Spleen (tissue), 11 donors: Measurements from ENCODE around the gene NDUFB11. TPM values are rescaled to one million over a fixed set of nuclear protein-coding genes. Genes with fewer than 3 reads are reported as not detected.
A peak's percentile ranks its signal among the peaks of the same experiment; 100 is the strongest.
"Not testable (repeated sequence)": the region's sequence is repeated elsewhere in the genome, so short reads cannot be mapped to it uniquely, and the experiment has no call there.

Experiments
- DNase-seq: peaks from one replicate; pipeline ENCODE4 v3.0.0-alpha.2; 2020
- H3K27ac ChIP-seq, 8 donors: fragments of 200-600 bp; sonication (generic) in 7 of 8; 1 replicate in 4 of 8; 2 replicates in 4 of 8; pipeline versions ENCODE4 v1.5.0 to v1.8.0; 2016 to 2021; ENCODE audit warnings: inconsistent platforms in 4 of 8, mild to moderate bottlenecking in 4 of 8, moderate library complexity in 1 of 8
- H3K27me3 ChIP-seq, 7 donors: fragments of 200-600 bp; sonication (generic) in 6 of 7; replicated peaks in 1 of 7; 1 replicate in 4 of 7; 2 replicates in 3 of 7; pipeline versions ENCODE4 v1.5.0 to v1.8.0; 2016 to 2021; ENCODE audit warnings: inconsistent platforms in 3 of 7, mild to moderate bottlenecking in 1 of 7
- H3K36me3 ChIP-seq, 6 donors: fragments of 200-600 bp; sonication (generic) in 5 of 6; 1 replicate in 4 of 6; 2 replicates in 2 of 6; pipeline versions ENCODE4 v1.5.0 to v1.8.0; 2016 to 2021; ENCODE audit warnings: inconsistent platforms in 2 of 6
- H3K4me1 ChIP-seq, 6 donors: fragments of 200-600 bp; sonication (generic) in 5 of 6; 1 replicate in 3 of 6; 2 replicates in 3 of 6; pipeline versions ENCODE4 v1.5.0 to v1.8.0; 2016 to 2021; ENCODE audit warnings: inconsistent platforms in 3 of 6
- H3K4me3 ChIP-seq, 8 donors: fragments of 200-600 bp; sonication (generic) in 7 of 8; 1 replicate in 4 of 8; 2 replicates in 4 of 8; pipeline versions ENCODE4 v1.5.0 to v1.8.0; 2016 to 2021; ENCODE audit warnings: inconsistent platforms in 4 of 8, mild to moderate bottlenecking in 4 of 8, moderate library complexity in 2 of 8
- H3K9me3 ChIP-seq, 8 donors: fragments of 200-600 bp; sonication (generic) in 7 of 8; 1 replicate in 4 of 8; 2 replicates in 4 of 8; pipeline versions ENCODE4 v1.5.0 to v1.8.0; 2016 to 2021; ENCODE audit warnings: inconsistent platforms in 4 of 8
- POLR2A ChIP-seq, 3 donors: fragments of 450-650 bp; IDR thresholded peaks; one replicate each; pipeline ENCODE4 v1.5.1; 2017; ENCODE audit warnings: antibody characterized with exemption in 3 of 3, mild to moderate bottlenecking in 1 of 3
- POLR2AphosphoS5 ChIP-seq, 3 donors: sonication (generic); formaldehyde crosslinking; IDR thresholded peaks; one replicate each; pipeline ENCODE4 v1.5.1; 2017; ENCODE audit warnings: antibody characterized with exemption in 3 of 3
- WGBS, 5 donors: extraction: QIAGEN DNeasy Blood & Tissue Kit in 3 of 5; methylation state at CpG; one replicate each; pipeline versions ENCODE4 v1.1.5 to v1.1.7; 2013 to 2018; 5-methylcytosine and 5-hydroxymethylcytosine counted together
- intact Hi-C: fragments of 100-400 bp; cut with DNase I; formaldehyde crosslinking; loops from one replicate; pipeline ENCODE4 v1.15.0; 2023; ENCODE audit warnings: low total_unique reads
- polyA plus RNA-seq, 3 donors: library from polyadenylated mRNA; stranded (reverse); fragments of 200-250 nt; gene quantifications; one replicate each; pipeline ENCODE4 v1.2.1, GENCODE V29; 2013
- total RNA-seq, 7 donors: library from RNA; depleted of rRNA in 3 of 7; stranded (reverse); fragments of >200 nt in 3 of 7; fragmentation: NEBNext Ultra II Directional in 4 of 7; extraction: Animal tissue kit (Norgen Biotek cat#: 25700) in 4 of 7; gene quantifications; one replicate each; pipeline versions ENCODE4 v1.1.0 to v1.2.1, GENCODE V29; 2016 to 2021
- TF ChIP-seq, protein P1 (sequence below), 11 experiments: fragments of 200-600 bp in 7 of 11; fragments of 450-650 bp in 4 of 11; sonication (generic) in 4 of 11; IDR thresholded peaks in 8 of 11; conservative IDR thresholded peaks in 3 of 11; 1 replicate in 7 of 11; 2 replicates in 4 of 11; pipeline versions ENCODE4 v1.4.0 to v1.8.0; 2016 to 2021; ENCODE audit warnings: antibody characterized with exemption in 11 of 11, inconsistent platforms in 4 of 11, mild to moderate bottlenecking in 1 of 11
- donor health status: healthy with polysubstance abuse.
- donor health status: DM: no; HTN: no; CAD: no; lungs with moderate emphysema.
- donor health status: DM: no; HTN: no; CAD: no.
- donor health status: Bipolar disorder and iron deficiency.
- donor health status: healthy.
- donor health status: DM: no; HTN: no; CAD: no.
- donor health status: DM: yes; HTN: yes; CAD: no.

The NDUFB11 gene
- total and polyA plus RNA-seq, 10 donors: 42.7 to 88.7 (median 53.2) TPM

GRCh38 chrX:47138171-47138570 lies 6.3 kb downstream of the NDUFB11 start:
- no peak overlapping the region for H3K27ac ChIP-seq
- TF ChIP-seq, protein P1, sequence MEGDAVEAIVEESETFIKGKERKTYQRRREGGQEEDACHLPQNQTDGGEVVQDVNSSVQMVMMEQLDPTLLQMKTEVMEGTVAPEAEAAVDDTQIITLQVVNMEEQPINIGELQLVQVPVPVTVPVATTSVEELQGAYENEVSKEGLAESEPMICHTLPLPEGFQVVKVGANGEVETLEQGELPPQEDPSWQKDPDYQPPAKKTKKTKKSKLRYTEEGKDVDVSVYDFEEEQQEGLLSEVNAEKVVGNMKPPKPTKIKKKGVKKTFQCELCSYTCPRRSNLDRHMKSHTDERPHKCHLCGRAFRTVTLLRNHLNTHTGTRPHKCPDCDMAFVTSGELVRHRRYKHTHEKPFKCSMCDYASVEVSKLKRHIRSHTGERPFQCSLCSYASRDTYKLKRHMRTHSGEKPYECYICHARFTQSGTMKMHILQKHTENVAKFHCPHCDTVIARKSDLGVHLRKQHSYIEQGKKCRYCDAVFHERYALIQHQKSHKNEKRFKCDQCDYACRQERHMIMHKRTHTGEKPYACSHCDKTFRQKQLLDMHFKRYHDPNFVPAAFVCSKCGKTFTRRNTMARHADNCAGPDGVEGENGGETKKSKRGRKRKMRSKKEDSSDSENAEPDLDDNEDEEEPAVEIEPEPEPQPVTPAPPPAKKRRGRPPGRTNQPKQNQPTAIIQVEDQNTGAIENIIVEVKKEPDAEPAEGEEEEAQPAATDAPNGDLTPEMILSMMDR (IDR thresholded peaks at IDR 0.05 in 8 of 11, conservative IDR thresholded peaks at IDR 0.05 in 3 of 11): no peak
- no peak for TF ChIP-seq POLR2A (IDR thresholded peaks at IDR 0.05)
- TF ChIP-seq POLR2AphosphoS5 (IDR thresholded peaks at IDR 0.05): no peak
- no peak for DNase-seq
- no peaks in the 10 kb centered on the region for H3K27me3 ChIP-seq
- no peak overlapping the region for H3K4me3 ChIP-seq
- intact Hi-C loops: no loop called here
- H3K36me3 ChIP-seq: peaks cover 0 to 36% (median 3%) of the 10 kb centered on the region in 6 donors
- H3K9me3 ChIP-seq: no peaks in the 10 kb centered on the region
- peaks cover 2 to 6% (median 4%) of the 10 kb centered on the region in 6 donors for H3K4me1 ChIP-seq
- WGBS, 5 donors: 73 to 95% (median 88%) methylated on average over 5 to 6 of the region's 6 CpGs

DNA sequence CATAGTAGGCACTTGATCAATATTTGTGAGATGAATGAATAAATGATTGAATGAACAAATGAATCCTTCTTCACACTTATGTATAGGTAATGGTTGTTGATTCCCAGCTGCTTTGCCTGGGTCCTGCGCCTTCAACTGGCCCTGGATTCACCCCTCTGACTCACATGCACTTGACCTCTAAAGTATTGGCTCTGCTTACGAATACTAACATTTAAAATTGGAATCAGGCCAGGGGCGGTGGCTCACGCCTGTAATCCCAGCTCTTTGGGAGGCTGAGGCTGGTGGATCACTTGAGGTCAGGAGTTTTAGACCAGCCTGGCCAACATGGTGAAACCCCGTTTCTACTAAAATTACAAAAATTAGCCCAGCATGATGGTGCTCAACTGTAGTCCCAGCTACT lies 8.9 kb downstream of the NDUFB11 start:
- WGBS, 5 donors: 75 to 90% (median 79%) methylated on average over 5 of the region's 5 CpGs
- H3K27me3 ChIP-seq, H3K9me3 ChIP-seq, H3K4me3 ChIP-seq, intact Hi-C loops, H3K27ac ChIP-seq, H3K4me1 ChIP-seq: not testable (repeated sequence)
- peaks cover 0 to 16% (median 0%) of the 10 kb centered on the region in 6 donors for H3K36me3 ChIP-seq
- peak; percentile 10 for DNase-seq

GRCh38 chrX:47133493-47133892 lies 11.0 kb downstream of the NDUFB11 start:
- no peak for TF ChIP-seq POLR2AphosphoS5 (IDR thresholded peaks at IDR 0.05)
- no peak for TF ChIP-seq POLR2A (IDR thresholded peaks at IDR 0.05)
- TF ChIP-seq, protein P1 (IDR thresholded peaks at IDR 0.05 in 8 of 11, conservative IDR thresholded peaks at IDR 0.05 in 3 of 11): no peak
- Histone ChIP-seq H3K4me3 (no peak overlapping the region), H3K36me3 (no peaks in the 10 kb centered on the region), H3K27ac (no peak overlapping the region), H3K4me1 (peaks cover 0 to 12% (median 7%) of the 10 kb centered on the region in 6 donors), H3K9me3 (no peaks in the 10 kb centered on the region), H3K27me3 (no peaks in the 10 kb centered on the region)
- intact Hi-C loops: no loop called here
- WGBS, 5 donors: 71 to 91% (median 81%) methylated on average over 1 to 5 of the region's 5 CpGs
- peak; percentile 14 for DNase-seq

GRCh38 chrX:47129899-47130358 lies 14.6 kb downstream of the NDUFB11 start:
- intact Hi-C loops: no loop called here
- TF ChIP-seq POLR2AphosphoS5 (IDR thresholded peaks at IDR 0.05) (no peak), POLR2A (IDR thresholded peaks at IDR 0.05) (no peak)
- TF ChIP-seq, protein P1 (IDR thresholded peaks at IDR 0.05 in 8 of 11, conservative IDR thresholded peaks at IDR 0.05 in 3 of 11): no peak
- H3K36me3 ChIP-seq: no peaks in the 10 kb centered on the region
- peaks cover 0 to 12% (median 7%) of the 10 kb centered on the region in 6 donors for H3K4me1 ChIP-seq
- 27 to 45% (median 31%) methylated on average over 11 of the region's 11 CpGs for WGBS, 5 donors
- H3K4me3 ChIP-seq: peak overlapping the region in 7 of 8 donors; percentile 39 to 77 (median 46)
- DNase-seq: no peak
- no peaks in the 10 kb centered on the region for H3K9me3 ChIP-seq
- H3K27ac ChIP-seq: peak overlapping the region in 7 of 8 donors; percentile 60 to 90 (median 83)
- no peaks in the 10 kb centered on the region for H3K27me3 ChIP-seq
